A673 (cell line): ENCODE results near the gene CFAP97D2. TPM values are rescaled to one million over a fixed set of nuclear protein-coding genes. Genes with fewer than 3 reads are reported as not detected.

Experiments
- BruUV-seq: library from RNA; stranded (reverse); fragments of 400-500 nt; replicated peaks from 2 replicates; lab custom pipeline; 2021; lab: Mats Ljungman, UMichigan
- CTCF ChIA-PET: fragments of 300-600 bp; sonication (Branson Sonifier 250); formaldehyde crosslinking; loops from one replicate; lab custom pipeline; 2022; ENCODE audit warnings: antibody characterized with exemption; lab: Charles Lee
- POLR2A ChIA-PET: fragments of 300-600 bp; sonication (Branson Sonifier 250); formaldehyde crosslinking; loops from one replicate; lab custom pipeline; 2022; ENCODE audit warnings: antibody characterized with exemption; ENCODE audit not compliant: low non-redundant PET; lab: Charles Lee
- DNase-seq: peaks from one replicate; pipeline ENCODE4 v3.0.0-alpha.2; 2015; ENCODE audit warnings: low spot score
- H3K27ac ChIP-seq: fragments of 200-600 bp; sonication (generic); 2 replicates; pipeline ENCODE4 v1.5.1; 2016; ENCODE audit warnings: mixed run types, low read depth, mild to moderate bottlenecking, mixed read lengths, antibody characterized with exemption, low read length; ENCODE audit not compliant: poor library complexity, severe bottlenecking
- H3K27me3 ChIP-seq: fragments of 200-600 bp; sonication (generic); replicated peaks from 2 replicates; pipeline ENCODE4 v1.6.1; 2017; ENCODE audit warnings: mixed run types, low read depth, mild to moderate bottlenecking, mixed read lengths, antibody characterized with exemption, low read length; ENCODE audit not compliant: insufficient read depth, poor library complexity
- H3K36me3 ChIP-seq: fragments of 200-600 bp; sonication (generic); 2 replicates; pipeline ENCODE4 v1.6.1; 2016; ENCODE audit warnings: mixed run types, mild to moderate bottlenecking, mixed read lengths, antibody characterized with exemption, low read length; ENCODE audit not compliant: insufficient read depth, poor library complexity, severe bottlenecking
- H3K4me1 ChIP-seq: fragments of 200-600 bp; sonication (generic); 2 replicates; pipeline ENCODE4 v1.6.1; 2017; ENCODE audit warnings: mixed run types, mild to moderate bottlenecking, mixed read lengths, antibody characterized with exemption, low read length; ENCODE audit not compliant: insufficient read depth, poor library complexity, severe bottlenecking
- H3K4me3 ChIP-seq: fragments of 200-600 bp; sonication (generic); 2 replicates; pipeline ENCODE4 v1.5.1; 2016; ENCODE audit warnings: low read depth, mixed run types, mild to moderate bottlenecking, mixed read lengths, low read length; ENCODE audit not compliant: poor library complexity, severe bottlenecking
- H3K9me3 ChIP-seq: fragments of 200-600 bp; sonication (generic); 2 replicates; pipeline ENCODE4 v1.6.1; 2016; ENCODE audit warnings: mixed run types, low read depth, mild to moderate bottlenecking, mixed read lengths, antibody characterized with exemption, low read length; ENCODE audit not compliant: poor library complexity, severe bottlenecking
- EZH2 ChIP-seq: fragments of 200-600 bp; sonication (generic); IDR thresholded peaks from 2 replicates; pipeline ENCODE4 v1.6.1; 2017; ENCODE audit warnings: borderline replicate concordance, low read depth, mild to moderate bottlenecking, mixed read lengths, antibody characterized with exemption, low read length; ENCODE audit not compliant: poor library complexity, severe bottlenecking
- intact Hi-C: fragments of 100-400 bp; cut with micrococcal nuclease; formaldehyde crosslinking; loops from one replicate; pipeline ENCODE4 v1.10.0; 2022; ENCODE audit not compliant: unreplicated experiment
- total RNA-seq: library from RNA; stranded (reverse); gene quantifications from 2 replicates; pipeline ENCODE4 v1.2.3, GENCODE V29; 2021
- TF ChIP-seq, protein P1 (sequence below): fragments of 300-800, 200-600 bp; sonication (generic); conservative IDR thresholded peaks from 2 replicates; pipeline ENCODE4 v1.5.1; 2017; ENCODE audit warnings: low read depth, mild to moderate bottlenecking, antibody characterized with exemption, low read length, moderate library complexity, mixed read lengths

CFAP97D2 gene
- total RNA-seq, 1 experiment from 2014 or later: not detected

DNA sequence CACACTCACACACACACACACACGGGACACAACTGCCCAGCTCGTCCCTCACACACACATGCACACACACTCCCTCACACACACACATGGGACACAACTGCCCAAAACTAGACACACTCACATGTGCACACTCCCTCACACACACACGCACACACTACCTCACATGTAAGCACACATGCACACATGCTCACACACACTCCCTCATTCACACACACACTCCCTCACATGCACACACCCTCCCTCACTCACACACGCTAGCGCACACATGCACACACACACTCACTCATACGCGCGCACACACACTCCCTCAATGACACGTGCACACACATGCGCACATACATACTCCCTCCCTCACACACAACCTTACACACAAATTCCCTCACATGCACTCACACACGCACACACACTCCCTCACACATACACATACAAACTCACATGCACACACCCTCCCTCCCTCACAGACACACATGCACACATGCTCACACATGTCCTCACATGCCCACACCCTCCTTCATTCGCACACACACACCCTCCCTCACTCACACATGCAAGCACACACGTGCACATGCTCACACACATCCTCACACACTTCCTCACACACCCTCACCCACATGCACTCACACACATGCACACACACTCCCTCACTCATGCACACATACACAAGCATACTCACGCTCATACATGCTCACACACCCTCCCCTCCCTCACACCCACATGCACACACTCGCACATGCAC lies 37.6 kb upstream of the CFAP97D2 start:
- Histone ChIP-seq H3K27ac (no peak overlapping the region), H3K4me1 (peaks cover 4% of the 10 kb centered on the region), H3K36me3 (no peaks in the 10 kb centered on the region), H3K4me3 (no peak overlapping the region), H3K27me3 (no peaks in the 10 kb centered on the region), H3K9me3 (no peaks in the 10 kb centered on the region)
- ChIA-PET POLR2A (no interaction called here), CTCF (no interaction called here)
- intact Hi-C loops: no loop called here
- no peak for TF ChIP-seq EZH2
- TF ChIP-seq, protein P1, sequence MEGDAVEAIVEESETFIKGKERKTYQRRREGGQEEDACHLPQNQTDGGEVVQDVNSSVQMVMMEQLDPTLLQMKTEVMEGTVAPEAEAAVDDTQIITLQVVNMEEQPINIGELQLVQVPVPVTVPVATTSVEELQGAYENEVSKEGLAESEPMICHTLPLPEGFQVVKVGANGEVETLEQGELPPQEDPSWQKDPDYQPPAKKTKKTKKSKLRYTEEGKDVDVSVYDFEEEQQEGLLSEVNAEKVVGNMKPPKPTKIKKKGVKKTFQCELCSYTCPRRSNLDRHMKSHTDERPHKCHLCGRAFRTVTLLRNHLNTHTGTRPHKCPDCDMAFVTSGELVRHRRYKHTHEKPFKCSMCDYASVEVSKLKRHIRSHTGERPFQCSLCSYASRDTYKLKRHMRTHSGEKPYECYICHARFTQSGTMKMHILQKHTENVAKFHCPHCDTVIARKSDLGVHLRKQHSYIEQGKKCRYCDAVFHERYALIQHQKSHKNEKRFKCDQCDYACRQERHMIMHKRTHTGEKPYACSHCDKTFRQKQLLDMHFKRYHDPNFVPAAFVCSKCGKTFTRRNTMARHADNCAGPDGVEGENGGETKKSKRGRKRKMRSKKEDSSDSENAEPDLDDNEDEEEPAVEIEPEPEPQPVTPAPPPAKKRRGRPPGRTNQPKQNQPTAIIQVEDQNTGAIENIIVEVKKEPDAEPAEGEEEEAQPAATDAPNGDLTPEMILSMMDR: no peak
- BruUV-seq: no TSS peak
- no peak for DNase-seq

DNA sequence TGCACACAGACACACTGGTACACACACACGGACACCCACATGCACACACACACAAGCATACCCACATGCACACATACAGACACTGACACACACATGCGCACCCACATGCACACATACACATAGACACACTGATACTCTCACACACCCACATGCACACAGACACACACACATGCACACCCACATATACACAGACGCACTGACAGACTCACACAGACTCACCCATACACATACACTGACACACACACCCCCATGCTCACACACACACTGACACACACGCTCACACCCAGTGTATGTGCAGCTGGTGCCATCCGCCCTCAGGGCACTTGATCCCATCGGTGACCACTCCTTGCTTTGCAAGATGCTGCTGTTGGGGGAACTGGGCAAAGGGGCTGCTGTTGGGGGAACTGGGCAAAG lies 36.9 kb upstream of the CFAP97D2 start:
- Histone ChIP-seq H3K4me3 (no peak overlapping the region), H3K9me3 (no peaks in the 10 kb centered on the region), H3K27ac (no peak overlapping the region), H3K36me3 (no peaks in the 10 kb centered on the region), H3K4me1 (peaks cover 4% of the 10 kb centered on the region), H3K27me3 (no peaks in the 10 kb centered on the region)
- no peak for DNase-seq
- ChIA-PET POLR2A (no interaction called here), CTCF (no interaction called here)
- TF ChIP-seq, protein P1: no peak
- TF ChIP-seq EZH2: no peak
- intact Hi-C loops: no loop called here
- no TSS peak for BruUV-seq

DNA sequence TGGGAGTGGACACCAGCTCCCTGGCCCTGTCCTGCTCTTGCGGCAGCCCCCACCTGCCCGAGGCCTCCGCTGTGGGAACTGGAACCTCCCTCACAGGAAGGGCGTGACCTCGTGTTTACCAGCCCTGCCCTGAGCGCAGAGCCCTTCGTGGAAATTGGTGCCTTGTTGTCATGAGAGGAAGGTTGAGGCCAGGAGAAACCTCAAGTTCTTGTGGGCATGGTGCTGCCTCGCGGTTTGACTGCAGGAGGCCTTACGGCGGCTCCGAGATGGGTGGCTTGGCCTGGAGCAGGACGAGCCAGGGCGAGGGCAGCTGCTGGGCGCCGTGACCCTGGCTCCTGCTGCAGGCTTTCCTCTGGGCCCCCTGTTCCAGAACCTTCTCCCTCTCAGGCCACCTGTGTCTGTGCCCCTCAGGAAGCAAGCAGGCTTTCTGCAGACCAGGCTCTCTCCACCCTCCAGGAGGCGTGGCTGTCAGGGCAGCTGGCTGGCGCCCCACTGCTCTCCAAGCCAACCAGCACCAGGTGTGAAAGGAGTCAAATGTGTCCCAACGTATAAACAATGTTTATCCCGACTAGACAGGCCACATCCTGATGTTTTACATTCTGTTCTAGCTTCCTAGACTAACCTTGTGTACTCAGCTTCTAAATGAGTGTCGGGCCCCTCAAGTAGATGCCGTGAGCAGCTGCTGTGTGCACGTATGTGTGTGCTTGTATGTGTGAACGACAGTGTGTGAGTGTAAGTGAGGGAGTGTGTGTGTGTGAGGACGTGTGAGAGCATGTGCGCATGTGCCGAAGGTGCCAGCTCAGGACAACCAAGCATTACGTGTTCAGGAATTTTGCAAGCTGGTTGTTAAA lies 36.2 kb upstream of the CFAP97D2 start:
- no peak overlapping the region for H3K4me3 ChIP-seq
- no peaks in the 10 kb centered on the region for H3K36me3 ChIP-seq
- H3K4me1 ChIP-seq: peaks cover 4% of the 10 kb centered on the region
- TF ChIP-seq EZH2: no peak
- TF ChIP-seq, protein P1: no peak
- intact Hi-C loops: no loop called here
- H3K9me3 ChIP-seq: no peaks in the 10 kb centered on the region
- ChIA-PET POLR2A (no interaction called here), CTCF (no interaction called here)
- no peaks in the 10 kb centered on the region for H3K27me3 ChIP-seq
- no TSS peak for BruUV-seq
- no peak overlapping the region for H3K27ac ChIP-seq
- no peak for DNase-seq
